T-helper 1 cell treated with Interleukin-12 subunit alpha and Interleukin-12 subunit beta and Interleukin-4 antibody, amounts not matched to agents 30 μg/mL and 1 μg/mL, for 36 hours (primary cell): ENCODE results near the gene FAIM.
A peak's percentile ranks its signal among the peaks of the same experiment; 100 is the strongest.
"Not testable (repeated sequence)": the region's sequence is repeated elsewhere in the genome, so short reads cannot be mapped to it uniquely, and the experiment has no call there.

Experiments used
- H3K27ac Mint-ChIP-seq: one replicate; pipeline ENCODE4 v1.8.0; 2021; ENCODE audit warnings: mild to moderate bottlenecking, mixed read lengths
- H3K27me3 Mint-ChIP-seq: one replicate; pipeline ENCODE4 v1.8.0; 2021; ENCODE audit warnings: low read depth, mixed read lengths
- H3K36me3 Mint-ChIP-seq: one replicate; pipeline ENCODE4 v1.8.0; 2021; ENCODE audit warnings: low read depth, mixed read lengths
- H3K4me1 Mint-ChIP-seq: one replicate; pipeline ENCODE4 v1.8.0; 2021; ENCODE audit warnings: low read depth, mixed read lengths
- H3K4me3 Mint-ChIP-seq: one replicate; pipeline ENCODE4 v1.8.0; 2021; ENCODE audit warnings: mild to moderate bottlenecking, moderate library complexity, mixed read lengths
- H3K9me3 Mint-ChIP-seq: one replicate; pipeline ENCODE4 v1.8.0; 2021; ENCODE audit warnings: mixed read lengths

Gene FAIM

GRCh38 chr3:138608322-138609135, at the start of gene FAIM:
Gene FAIM (plus strand): TSS chr3:138608771. CDS start chr3:138619727, 10,956 bp downstream.
- Mint-ChIP-seq H3K36me3 (peaks cover 2% of the 10 kb centered on the region), H3K4me3 (peak within 1 kb of the TSS; percentile 92), H3K4me1 (peaks cover 9% of the 10 kb centered on the region), H3K9me3 (no peaks in the 10 kb centered on the region), H3K27me3 (peaks cover 8% of the 10 kb centered on the region), H3K27ac (peak within 1 kb of the TSS; percentile 90)

DNA sequence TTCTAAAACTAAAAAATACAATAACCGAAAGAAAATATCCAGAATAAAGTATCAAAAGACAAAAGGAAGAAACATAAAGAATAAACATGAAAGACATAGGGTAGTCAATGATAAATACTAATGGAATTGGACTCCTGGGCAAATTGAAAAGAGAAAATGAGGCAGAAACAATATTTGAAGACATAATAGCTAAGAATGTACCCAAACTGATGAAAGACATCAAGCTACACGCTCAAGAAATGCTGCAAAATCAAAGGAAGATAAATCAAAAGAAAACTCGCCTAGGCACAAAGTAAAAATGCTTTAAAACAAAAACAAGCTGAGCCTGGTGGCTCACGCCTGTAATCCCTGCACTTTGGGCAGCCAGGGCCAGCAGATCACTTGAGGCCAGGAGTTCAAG, 49.4 kb upstream of the FAIM start:
- Mint-ChIP-seq H3K9me3 (peaks cover 32% of the 10 kb centered on the region), H3K27ac (no peak overlapping the region), H3K27me3 (no peaks in the 10 kb centered on the region), H3K36me3 (peaks cover 19% of the 10 kb centered on the region), H3K4me1 (peaks cover 6% of the 10 kb centered on the region), H3K4me3 (no peak overlapping the region)

GRCh38 chr3:138560501-138560900, 48.1 kb upstream of the FAIM start:
- Mint-ChIP-seq H3K36me3 (peaks cover 15% of the 10 kb centered on the region), H3K27ac (no peak overlapping the region), H3K4me3 (no peak overlapping the region), H3K9me3 (peaks cover 29% of the 10 kb centered on the region), H3K27me3 (no peaks in the 10 kb centered on the region), H3K4me1 (peaks cover 6% of the 10 kb centered on the region)

DNA sequence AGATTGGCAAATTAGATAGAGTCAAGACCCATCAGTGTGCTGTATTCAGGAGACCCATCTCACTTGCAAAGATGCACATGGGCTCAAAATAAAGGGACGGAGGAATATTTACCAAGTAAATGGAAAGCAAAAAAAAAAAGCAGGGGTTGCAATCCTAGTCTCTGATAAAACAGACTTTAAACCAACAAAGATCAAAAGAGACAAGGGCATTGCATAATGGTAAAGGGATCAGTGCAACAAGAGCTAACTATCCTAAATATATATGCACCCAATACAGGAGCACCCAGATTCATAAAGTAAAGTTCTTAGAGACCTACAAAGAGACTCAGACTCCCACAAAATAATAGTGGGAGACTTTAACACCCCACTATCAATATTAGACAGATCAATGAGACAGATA, 45.7 kb upstream of the FAIM start:
- not testable (repeated sequence) for H3K4me1 Mint-ChIP-seq, H3K4me3 Mint-ChIP-seq, H3K27me3 Mint-ChIP-seq, H3K27ac Mint-ChIP-seq
- H3K9me3 Mint-ChIP-seq, result peaks cover 23% of the 10 kb centered on the region
- H3K36me3 Mint-ChIP-seq, result peaks cover 15% of the 10 kb centered on the region

GRCh38 chr3:138566293-138566692, 42.3 kb upstream of the FAIM start:
- H3K4me1 Mint-ChIP-seq, H3K27me3 Mint-ChIP-seq, H3K27ac Mint-ChIP-seq, H3K4me3 Mint-ChIP-seq, H3K9me3 Mint-ChIP-seq, H3K36me3 Mint-ChIP-seq: not testable (repeated sequence)

GRCh38 chr3:138567403-138567802, 41.2 kb upstream of the FAIM start:
- Mint-ChIP-seq H3K27me3 (no peaks in the 10 kb centered on the region), H3K4me3 (no peak overlapping the region), H3K9me3 (peaks cover 10% of the 10 kb centered on the region), H3K36me3 (peaks cover 11% of the 10 kb centered on the region), H3K4me1 (peaks cover 8% of the 10 kb centered on the region), H3K27ac (no peak overlapping the region)

- Mint-ChIP-seq H3K9me3 (peaks cover 18% of the 10 kb centered on the region), H3K27me3 (no peaks in the 10 kb centered on the region), H3K4me1 (peaks cover 2% of the 10 kb centered on the region), H3K4me3 (no peak overlapping the region), H3K27ac (no peak overlapping the region), H3K36me3 (peaks cover 14% of the 10 kb centered on the region)
Measured at GRCh38 chr3:138569090-138569489, 39.5 kb upstream of the FAIM start.

GRCh38 chr3:138569624-138570023, 38.9 kb upstream of the FAIM start:
- H3K27ac Mint-ChIP-seq, H3K27me3 Mint-ChIP-seq, H3K4me1 Mint-ChIP-seq, H3K4me3 Mint-ChIP-seq: not testable (repeated sequence)
- Mint-ChIP-seq H3K9me3 (peaks cover 18% of the 10 kb centered on the region), H3K36me3 (peaks cover 15% of the 10 kb centered on the region)

DNA sequence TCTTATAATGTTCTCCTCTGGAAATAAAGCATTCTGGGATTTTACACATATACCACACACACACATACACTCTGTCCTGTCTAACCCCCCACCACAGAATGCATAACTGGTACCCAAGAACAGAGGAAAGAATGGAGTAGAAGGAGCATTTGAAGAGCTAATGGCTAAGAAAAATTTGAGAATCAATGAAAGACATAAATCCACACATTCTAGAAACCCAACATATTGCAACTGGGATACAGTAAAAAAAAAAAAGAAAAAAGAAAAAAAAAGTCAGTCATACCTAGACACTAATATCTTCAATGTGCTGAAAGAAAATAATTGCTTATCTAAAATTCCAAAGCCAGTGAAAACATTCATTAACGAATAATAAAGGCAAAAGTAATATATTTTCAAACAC, 35.4 kb upstream of the FAIM start:
- H3K4me3 Mint-ChIP-seq, result no peak overlapping the region
- H3K4me1 Mint-ChIP-seq, result peaks cover 9% of the 10 kb centered on the region
- no peak overlapping the region for H3K27ac Mint-ChIP-seq
- peaks cover 28% of the 10 kb centered on the region for H3K9me3 Mint-ChIP-seq
- H3K27me3 Mint-ChIP-seq, result no peaks in the 10 kb centered on the region
- peaks cover 25% of the 10 kb centered on the region for H3K36me3 Mint-ChIP-seq

- no peak overlapping the region for H3K27ac Mint-ChIP-seq
- peak overlapping the region; percentile 54 for H3K4me3 Mint-ChIP-seq
- peaks cover 18% of the 10 kb centered on the region for H3K36me3 Mint-ChIP-seq
- peaks cover 15% of the 10 kb centered on the region for H3K4me1 Mint-ChIP-seq
- H3K27me3 Mint-ChIP-seq, result no peaks in the 10 kb centered on the region
- H3K9me3 Mint-ChIP-seq, result peaks cover 24% of the 10 kb centered on the region
Measured at GRCh38 chr3:138578141-138578540, 30.4 kb upstream of the FAIM start.

DNA sequence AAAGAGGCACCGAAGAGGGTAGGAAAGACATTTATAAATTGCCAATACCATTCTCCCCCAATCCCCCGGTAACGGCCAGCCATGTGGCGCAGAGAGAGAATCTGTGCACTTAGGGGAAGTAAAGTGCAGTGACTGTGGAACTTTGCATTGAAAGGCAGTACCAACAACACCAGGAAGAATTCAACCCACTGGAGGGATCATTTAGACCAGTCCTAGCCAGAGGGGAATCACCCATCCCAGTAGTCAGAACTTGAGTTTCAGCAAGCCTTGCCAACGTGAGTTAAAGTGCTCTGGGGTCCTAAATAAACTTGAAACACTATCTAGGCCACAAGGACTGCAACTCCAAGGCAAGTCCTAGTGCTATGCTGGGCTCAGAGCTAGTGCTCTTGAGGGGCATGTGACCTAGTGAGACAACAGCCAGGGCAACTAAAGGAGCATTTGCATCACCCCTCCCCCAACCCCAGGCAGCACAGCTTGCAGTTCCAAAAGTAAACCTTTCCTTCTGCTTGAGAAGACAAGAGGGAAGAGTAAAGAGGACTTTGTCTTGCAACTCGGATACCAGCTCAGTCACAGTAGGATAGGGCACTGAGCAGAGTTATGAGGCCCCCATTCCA, 29.5 kb upstream of the FAIM start:
- Mint-ChIP-seq H3K4me3 (no peak overlapping the region), H3K36me3 (peaks cover 13% of the 10 kb centered on the region), H3K27ac (no peak overlapping the region), H3K4me1 (peaks cover 19% of the 10 kb centered on the region), H3K9me3 (peaks cover 15% of the 10 kb centered on the region), H3K27me3 (no peaks in the 10 kb centered on the region)

GRCh38 chr3:138587374-138587773, 21.2 kb upstream of the FAIM start:
- Mint-ChIP-seq H3K27ac (no peak overlapping the region), H3K27me3 (no peaks in the 10 kb centered on the region), H3K9me3 (no peaks in the 10 kb centered on the region), H3K36me3 (peaks cover 2% of the 10 kb centered on the region), H3K4me3 (no peak overlapping the region), H3K4me1 (peaks cover 4% of the 10 kb centered on the region)

DNA sequence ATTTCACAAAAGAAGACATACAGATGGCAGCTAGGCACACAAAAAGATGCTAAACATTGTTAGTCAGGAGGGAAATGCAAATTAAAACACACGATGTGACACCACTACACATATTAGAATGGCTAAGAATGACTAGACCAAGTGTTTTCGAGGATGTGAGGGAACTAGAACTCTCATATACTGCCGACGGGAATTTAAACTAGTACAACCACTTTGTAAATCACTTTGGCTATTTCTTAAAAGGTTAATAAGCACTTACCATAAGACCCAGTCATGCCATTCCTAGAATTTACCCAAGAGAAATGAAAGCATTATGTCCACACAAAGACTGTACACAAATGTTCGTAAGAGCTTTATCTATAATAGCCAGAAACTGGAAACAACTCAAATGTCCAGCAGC, 20.1 kb upstream of the FAIM start:
- no peaks in the 10 kb centered on the region for H3K27me3 Mint-ChIP-seq
- no peaks in the 10 kb centered on the region for H3K9me3 Mint-ChIP-seq
- H3K27ac Mint-ChIP-seq, result no peak overlapping the region
- H3K36me3 Mint-ChIP-seq, result peaks cover 2% of the 10 kb centered on the region
- H3K4me3 Mint-ChIP-seq, result no peak overlapping the region
- H3K4me1 Mint-ChIP-seq, result peaks cover 5% of the 10 kb centered on the region

DNA sequence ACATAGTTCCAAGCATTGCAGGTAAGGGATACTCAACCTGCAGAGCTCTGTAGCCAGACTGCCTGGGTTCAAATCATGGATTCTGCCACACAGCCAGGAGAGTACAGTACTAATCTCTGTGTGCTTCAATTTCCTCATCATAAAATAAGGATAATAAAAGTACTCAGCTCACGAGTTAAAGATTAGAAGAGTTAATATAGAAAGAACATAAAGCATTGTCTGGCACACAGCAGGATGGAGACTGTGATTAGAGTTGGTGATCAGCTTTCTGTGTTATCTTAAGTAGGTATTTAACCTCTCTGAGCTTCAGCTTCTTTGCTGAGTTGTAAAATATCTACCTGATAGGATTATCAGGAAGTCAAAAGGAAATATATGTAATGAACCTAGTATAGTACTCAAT, 17.2 kb upstream of the FAIM start:
- peaks cover 6% of the 10 kb centered on the region for H3K4me1 Mint-ChIP-seq
- H3K27ac Mint-ChIP-seq, result no peak overlapping the region
- no peaks in the 10 kb centered on the region for H3K27me3 Mint-ChIP-seq
- peaks cover 2% of the 10 kb centered on the region for H3K36me3 Mint-ChIP-seq
- H3K4me3 Mint-ChIP-seq, result no peak overlapping the region
- H3K9me3 Mint-ChIP-seq, result no peaks in the 10 kb centered on the region

GRCh38 chr3:138593488-138594149, 15.0 kb upstream of the FAIM start:
- Mint-ChIP-seq H3K27ac (peak overlapping the region; percentile 31), H3K4me3 (peak overlapping the region; percentile 96), H3K9me3 (peaks cover 4% of the 10 kb centered on the region), H3K27me3 (no peaks in the 10 kb centered on the region), H3K36me3 (peaks cover 2% of the 10 kb centered on the region), H3K4me1 (peaks cover 6% of the 10 kb centered on the region)
